ENCODE data around the gene MEIS3.

MEIS3 gene

GRCh38 chr19:47458672-47459071 lies 39.3 kb upstream of the MEIS3 start:
- CTCF ChIA-PET: no interaction called here
- DNase-seq (ENCODE audit: extremely low spot score): no peak
- TF ChIP-seq ZNF384 (IDR thresholded peaks at IDR 0.05) (no peak), LEF1 (IDR thresholded peaks at IDR 0.05; ENCODE audit: borderline replicate concordance) (no peak), ELF4 (IDR thresholded peaks at IDR 0.05) (no peak), BHLHE40 (IDR thresholded peaks at IDR 0.05; ENCODE audit: borderline replicate concordance) (no peak), HDGF (IDR thresholded peaks at IDR 0.05; ENCODE audit: borderline replicate concordance) (no peak), SP1 (IDR thresholded peaks at IDR 0.05) (no peak), FOXM1 (IDR thresholded peaks at IDR 0.05; ENCODE audit: borderline replicate concordance) (no peak), CTBP1 (IDR thresholded peaks at IDR 0.05; ENCODE audit: borderline replicate concordance) (no peak), FOXA1 (IDR thresholded peaks at IDR 0.05) (no peak), TARDBP (IDR thresholded peaks at IDR 0.05) (no peak), L3MBTL2 (conservative IDR thresholded peaks at IDR 0.05) (no peak), PKNOX1 (IDR thresholded peaks at IDR 0.05) (no peak), SUZ12 (IDR thresholded peaks at IDR 0.05) (no peak), ARNT (IDR thresholded peaks at IDR 0.05) (no peak), NFRKB (IDR thresholded peaks at IDR 0.05) (no peak), FOXK2 (IDR thresholded peaks at IDR 0.05) (no peak)
- POLR2A ChIA-PET: no interaction called here

- ChIA-PET POLR2A (no interaction called here), CTCF (no interaction called here)
- TF ChIP-seq FOXM1 (IDR thresholded peaks at IDR 0.05; ENCODE audit: borderline replicate concordance) (no peak), CTBP1 (IDR thresholded peaks at IDR 0.05; ENCODE audit: borderline replicate concordance) (no peak), ARNT (IDR thresholded peaks at IDR 0.05) (no peak), ZNF384 (IDR thresholded peaks at IDR 0.05) (no peak), SP1 (IDR thresholded peaks at IDR 0.05) (no peak), HDGF (IDR thresholded peaks at IDR 0.05; ENCODE audit: borderline replicate concordance) (no peak), PKNOX1 (IDR thresholded peaks at IDR 0.05) (no peak)
- no peak for DNase-seq (ENCODE audit: extremely low spot score)
Measured at GRCh38 chr19:47456721-47457474, 37.6 kb upstream of the MEIS3 start.

GRCh38 chr19:47450478-47450877 lies 31.2 kb upstream of the MEIS3 start:
- ChIA-PET CTCF (no interaction called here), POLR2A (interaction anchor here (1.6 kb wide), 1 partner anchor 33 kb away, joined by 5 read pairs; the partner anchor contains the start of gene KPTN)
- TF ChIP-seq FOXM1 (IDR thresholded peaks at IDR 0.05; ENCODE audit: borderline replicate concordance) (no peak), PKNOX1 (IDR thresholded peaks at IDR 0.05) (no peak), L3MBTL2 (conservative IDR thresholded peaks at IDR 0.05) (no peak), ARNT (IDR thresholded peaks at IDR 0.05) (no peak), CTBP1 (IDR thresholded peaks at IDR 0.05; ENCODE audit: borderline replicate concordance) (no peak), FOXK2 (IDR thresholded peaks at IDR 0.05) (no peak), ELF4 (IDR thresholded peaks at IDR 0.05) (no peak), SUZ12 (IDR thresholded peaks at IDR 0.05) (no peak), ZNF384 (IDR thresholded peaks at IDR 0.05) (no peak)
- DNase-seq (ENCODE audit: extremely low spot score): no peak

DNA sequence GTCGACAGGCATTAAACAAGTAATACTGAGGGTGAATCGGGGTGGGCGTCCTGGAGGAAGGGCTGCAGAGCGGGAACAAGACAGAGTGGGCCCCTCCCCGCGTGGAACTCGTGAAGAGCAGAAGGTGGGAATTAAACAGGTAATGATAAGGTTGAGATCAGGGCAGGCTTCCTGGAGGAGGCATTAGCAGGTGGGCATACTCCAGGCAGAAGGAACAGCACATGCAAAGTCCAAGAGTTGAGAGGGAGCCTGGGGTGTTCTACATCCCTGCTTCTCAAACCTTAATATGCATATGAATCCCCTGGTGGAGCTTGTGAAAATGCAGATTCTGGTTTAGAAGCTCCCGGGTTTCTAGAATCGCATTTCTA lies 29.0 kb upstream of the MEIS3 start:
- ChIA-PET POLR2A (no interaction called here), CTCF (no interaction called here)
- no peak for TF ChIP-seq ARNT (IDR thresholded peaks at IDR 0.05)
- TF ChIP-seq FOXM1 (IDR thresholded peaks at IDR 0.05; ENCODE audit: borderline replicate concordance): no peak
- TF ChIP-seq SP1 (IDR thresholded peaks at IDR 0.05): no peak
- TF ChIP-seq BHLHE40 (IDR thresholded peaks at IDR 0.05; ENCODE audit: borderline replicate concordance): no peak
- no peak for DNase-seq (ENCODE audit: extremely low spot score)

GRCh38 chr19:47447470-47448359 lies 28.4 kb upstream of the MEIS3 start:
- DNase-seq (ENCODE audit: extremely low spot score): peak; percentile 97
- ChIA-PET POLR2A (interaction anchor here (1.7 to 1.9 kb wide), 2 partner anchors 11 to 36 kb away, joined by 4 to 6 read pairs; partner anchors contain the start of gene KPTN), CTCF (interaction anchor here (0.6 to 1.5 kb wide), 3 partner anchors 11 to 265 kb away, joined by 3 to 4 read pairs (median 3); partner anchors contain the start of genes EHD2 and KPTN)
- peak; percentile 84; the same call in 1 of the 2 replicates for TF ChIP-seq HDGF (IDR thresholded peaks at IDR 0.05; ENCODE audit: borderline replicate concordance)
- peak; percentile 68 for TF ChIP-seq SP1 (IDR thresholded peaks at IDR 0.05)
- no peak for TF ChIP-seq FOXA1 (IDR thresholded peaks at IDR 0.05)
- TF ChIP-seq L3MBTL2 (conservative IDR thresholded peaks at IDR 0.05): peak; percentile 78
- TF ChIP-seq ELF4 (IDR thresholded peaks at IDR 0.05): no peak

All from HEK293T (cell line).